Liver (tissue), 3 donors: ENCODE results near the gene DOCK9.

Source experiments
- CTCF ChIP-seq: fragments of 150-350 bp; IDR thresholded peaks from 2 replicates; pipeline ENCODE4 v1.5.1; 2017; ENCODE audit warnings: improper control_type of control experiment, low read depth, low read length; ENCODE audit not compliant: missing input control
- GABPA ChIP-seq, 2 donors: IDR thresholded peaks in 1 of 2; conservative IDR thresholded peaks in 1 of 2; 2 replicates each; pipeline ENCODE4 v1.6.1; 2016; ENCODE audit warnings: antibody characterized with exemption in 2 of 2, mild to moderate bottlenecking in 1 of 2, moderate library complexity in 1 of 2
- HNF4A ChIP-seq, 2 donors: conservative IDR thresholded peaks; 2 replicates each; pipeline ENCODE4 v1.6.1; 2016; ENCODE audit warnings: antibody characterized with exemption in 2 of 2, mild to moderate bottlenecking in 2 of 2
- JUND ChIP-seq, 2 donors: IDR thresholded peaks; 2 replicates each; pipeline ENCODE4 v1.6.1; 2016; ENCODE audit warnings: antibody characterized with exemption in 2 of 2
- MAX ChIP-seq: IDR thresholded peaks from 2 replicates; pipeline ENCODE4 v1.6.1; 2016; ENCODE audit warnings: antibody characterized with exemption
- REST ChIP-seq: IDR thresholded peaks from 2 replicates; pipeline ENCODE4 v1.6.1; 2016; ENCODE audit warnings: antibody characterized with exemption, mild to moderate bottlenecking
- YY1 ChIP-seq: IDR thresholded peaks from 2 replicates; pipeline ENCODE4 v1.6.1; 2016; ENCODE audit warnings: antibody characterized with exemption, mild to moderate bottlenecking
- donor health status: healthy.
- donor health status: healthy.

GRCh38 chr13:98874029-98874397, 103.9 kb downstream of the DOCK9 start:
- TF ChIP-seq JUND (IDR thresholded peaks at IDR 0.05), result no peak
- no peak for TF ChIP-seq CTCF
- TF ChIP-seq REST, result no peak
- TF ChIP-seq YY1, result no peak
- TF ChIP-seq MAX, result no peak
- no peak for TF ChIP-seq GABPA (IDR thresholded peaks at IDR 0.05 in 1 of 2, conservative IDR thresholded peaks at IDR 0.05 in 1 of 2)
- TF ChIP-seq HNF4A (conservative IDR thresholded peaks at IDR 0.05), result no peak
